BJ (cell line): ENCODE data around the gene HTR1D. TPM values are rescaled to one million over a fixed set of nuclear protein-coding genes. Genes with fewer than 3 reads are reported as not detected.

Experiments
- CTCF ChIA-PET: fragments of 350-600 bp; formaldehyde crosslinking; extraction: SDS; loops from one replicate; lab custom pipeline; 2021; ENCODE audit warnings: antibody characterized with exemption, inconsistent platforms; lab: Yijun Ruan, JAX
- POLR2A ChIA-PET: fragments of 300-600 bp; sonication (Branson Sonifier 250); formaldehyde crosslinking; extraction: SDS; loops from one replicate; lab custom pipeline; 2021; ENCODE audit warnings: antibody characterized with exemption; lab: Charles Lee
- DNase-seq: peaks from one replicate; pipeline ENCODE4 v3.0.0-alpha.2; 2011; ENCODE audit warnings: low read depth
- H3K27me3 ChIP-seq: 2 replicates; pipeline ENCODE4 v1.6.0; 2011; ENCODE audit warnings: low read length; ENCODE audit not compliant: control insufficient read depth, insufficient read depth
- H3K36me3 ChIP-seq: 2 replicates; pipeline ENCODE4 v1.5.1; 2011; ENCODE audit warnings: low read length; ENCODE audit not compliant: control insufficient read depth, insufficient read depth
- H3K4me3 ChIP-seq: 2 replicates; pipeline ENCODE4 v1.5.1; 2011; ENCODE audit warnings: low read depth, mild to moderate bottlenecking, control low read depth, low read length
- CTCF ChIP-seq: IDR thresholded peaks from 2 replicates; pipeline ENCODE4 v1.5.1; 2011; ENCODE audit warnings: low read depth, mild to moderate bottlenecking, control low read depth, inconsistent platforms, low read length, moderate library complexity; ENCODE audit not compliant: insufficient read depth
- polyA plus RNA-seq: library from polyadenylated mRNA; depleted of rRNA; stranded (reverse); fragments of >200 nt; gene quantifications from 2 replicates; pipeline ENCODE4 v1.2.3, GENCODE V29; 2011

The HTR1D gene
- polyA plus RNA-seq, 1 experiment = 0.07 TPM

DNA sequence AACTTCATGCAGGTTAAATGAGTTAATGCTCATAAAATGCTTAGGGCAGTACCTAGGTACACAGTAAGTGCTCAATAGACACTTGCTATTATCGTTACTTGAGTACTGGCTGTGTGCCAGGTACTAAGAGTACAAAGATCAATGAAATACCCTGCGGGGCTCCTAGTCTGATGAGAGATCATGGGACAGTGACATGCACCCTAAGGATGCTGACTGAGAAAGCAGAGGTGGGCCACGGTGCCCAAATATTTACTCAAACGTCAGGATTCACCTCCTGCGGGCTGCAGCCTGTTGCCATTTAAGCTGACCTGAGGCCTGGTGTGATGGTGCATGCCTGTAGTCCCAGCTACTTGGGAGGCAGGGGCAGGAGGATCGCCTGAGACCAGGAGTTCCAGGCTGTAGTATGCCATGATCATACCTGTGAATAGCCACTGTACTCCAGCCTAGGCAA is 28.8 kb downstream of the HTR1D start:
- ChIA-PET POLR2A (no interaction called here), CTCF (interaction anchor here (12.5 kb wide), 1 partner anchor 93 kb away, joined by 412 read pairs; no protein-coding TSS in a partner anchor)
- H3K4me3 ChIP-seq = no peak overlapping the region

GRCh38 chr1:23187637-23188036 is 29.7 kb downstream of the HTR1D start:
- no peaks in the 10 kb centered on the region; the same call in 1 of the 2 replicates for H3K27me3 ChIP-seq
- DNase-seq = no peak
- H3K4me3 ChIP-seq = no peak overlapping the region
- no peaks in the 10 kb centered on the region for H3K36me3 ChIP-seq
- POLR2A ChIA-PET = no interaction called here
- no peak for TF ChIP-seq CTCF
- CTCF ChIA-PET = interaction anchor here (1.0 to 12.5 kb wide), 3 partner anchors 9 to 92 kb away, joined by 3 to 412 read pairs (median 6); no protein-coding TSS in a partner anchor

More for the DNA sequence above, 28.8 kb downstream of the HTR1D start:
- H3K27me3 ChIP-seq = no peaks in the 10 kb centered on the region; the same call in 1 of the 2 replicates
- DNase-seq = no peak
- no peaks in the 10 kb centered on the region for H3K36me3 ChIP-seq
- TF ChIP-seq CTCF = no peak

- DNase-seq = no peak
- POLR2A ChIA-PET = interaction anchor here (0.5 kb wide), 1 partner anchor 192 kb away, joined by 8 read pairs; no protein-coding TSS in a partner anchor
- H3K27me3 ChIP-seq = no peaks in the 10 kb centered on the region
- H3K36me3 ChIP-seq = no peaks in the 10 kb centered on the region
- no peak for TF ChIP-seq CTCF
- CTCF ChIA-PET = interaction anchor here (0.6 to 12.5 kb wide), 40 partner anchors 9 to 482 kb away, joined by 3 to 412 read pairs (median 5); partner anchors contain the start of genes HNRNPR, LACTBL1 and LUZP1
- no peak overlapping the region for H3K4me3 ChIP-seq
Measured at GRCh38 chr1:23185381-23185780, 31.9 kb downstream of the HTR1D start.

GRCh38 chr1:23184212-23184934 is 32.9 kb downstream of the HTR1D start:
- no peak for DNase-seq
- ChIA-PET POLR2A (interaction anchor here (0.5 kb wide), 1 partner anchor 193 kb away, joined by 8 read pairs; no protein-coding TSS in a partner anchor), CTCF (interaction anchor here (0.6 to 12.5 kb wide), 49 partner anchors 10 to 510 kb away, joined by 3 to 412 read pairs (median 5); partner anchors contain the start of genes HNRNPR, LACTBL1 and LUZP1)
- peak; percentile 61 for TF ChIP-seq CTCF
- H3K36me3 ChIP-seq = no peaks in the 10 kb centered on the region
- H3K27me3 ChIP-seq = no peaks in the 10 kb centered on the region
- peak overlapping the region; percentile 23; the same call in 1 of the 2 replicates for H3K4me3 ChIP-seq

GRCh38 chr1:23179862-23180261 is 37.4 kb downstream of the HTR1D start:
- DNase-seq = no peak
- ChIA-PET POLR2A (no interaction called here), CTCF (interaction anchor here (1.2 to 12.5 kb wide), 3 partner anchors 17 to 203 kb away, joined by 3 to 412 read pairs (median 3); no protein-coding TSS in a partner anchor)
- Histone ChIP-seq H3K27me3 (no peaks in the 10 kb centered on the region), H3K4me3 (no peak overlapping the region), H3K36me3 (no peaks in the 10 kb centered on the region)
- no peak for TF ChIP-seq CTCF
